ENCODE measurements around the gene WWOX.
"Not testable (repeated sequence)": the region's sequence is repeated elsewhere in the genome, so short reads cannot be mapped to it uniquely, and the experiment has no call there.

Gene WWOX

DNA sequence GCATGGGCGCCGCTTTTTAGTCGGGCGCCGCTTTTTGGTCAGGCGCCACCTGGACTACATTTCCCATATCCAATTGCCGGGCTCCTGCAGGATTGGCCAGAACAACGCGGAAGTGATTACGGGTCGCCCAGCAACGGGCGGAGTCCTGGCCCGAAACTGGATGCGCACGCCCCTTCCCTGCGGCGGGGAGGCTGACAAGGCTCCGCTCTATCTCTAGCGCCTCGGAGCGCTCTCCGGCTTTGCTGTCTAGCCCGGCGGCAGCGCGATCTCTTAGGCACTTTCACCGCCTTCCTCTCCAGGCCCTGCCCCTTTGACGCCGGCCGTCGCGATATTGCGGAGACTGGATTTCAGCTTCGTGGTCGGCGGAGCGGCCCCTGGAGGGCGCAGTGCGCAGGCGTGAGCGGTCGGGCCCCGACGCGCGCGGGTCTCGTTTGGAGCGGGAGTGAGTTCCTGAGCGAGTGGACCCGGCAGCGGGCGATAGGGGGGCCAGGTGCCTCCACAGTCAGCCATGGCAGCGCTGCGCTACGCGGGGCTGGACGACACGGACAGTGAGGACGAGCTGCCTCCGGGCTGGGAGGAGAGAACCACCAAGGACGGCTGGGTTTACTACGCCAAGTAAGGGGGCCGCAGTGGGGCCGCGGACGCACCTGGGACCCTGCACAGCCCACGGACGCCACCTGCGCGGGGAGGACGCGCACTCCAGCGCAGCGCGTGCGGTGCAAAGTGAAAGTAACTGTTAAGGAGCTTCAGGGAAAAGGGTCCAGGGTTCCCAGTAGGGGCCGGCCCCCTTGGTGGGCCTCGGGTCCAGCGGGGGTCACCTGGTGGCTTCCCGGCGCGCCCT, at the start of gene WWOX:
Gene WWOX, plus strand, starts transcription at position 384 of the 841 bp plus-strand sequence.
- DNase-seq: peak; percentile 98

DNA sequence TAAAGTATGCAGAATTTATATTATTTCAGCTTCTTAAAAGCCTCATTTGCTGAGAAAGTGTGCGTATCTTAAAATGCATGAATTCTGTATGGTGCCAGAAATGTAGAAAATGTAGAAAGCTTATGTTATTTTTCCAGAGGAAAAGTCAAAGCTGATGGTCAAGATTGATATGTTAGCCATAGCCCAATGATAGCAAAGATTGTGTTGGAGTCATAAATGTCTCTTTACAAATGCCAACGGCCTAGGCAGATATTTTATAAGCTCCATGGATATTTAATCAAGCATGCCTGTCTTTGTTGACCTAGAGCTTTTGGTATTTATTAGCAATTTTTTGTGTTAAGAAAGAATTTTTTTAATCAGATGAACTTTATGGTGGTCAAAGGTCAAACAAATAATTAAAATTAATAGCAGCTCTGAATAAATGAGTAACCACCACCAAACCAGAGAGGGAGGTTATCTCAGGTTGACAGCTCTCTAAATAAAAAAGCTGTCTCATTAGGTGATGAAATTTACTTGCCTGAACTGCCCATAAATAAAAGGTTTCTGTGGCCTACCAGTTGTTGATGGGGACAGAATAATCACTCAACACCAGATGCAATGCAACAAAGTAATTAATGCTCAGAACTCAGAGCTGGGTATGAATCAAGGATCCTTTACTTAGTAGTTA, 48.6 kb upstream of the WWOX start:
- no peak for DNase-seq

DNA sequence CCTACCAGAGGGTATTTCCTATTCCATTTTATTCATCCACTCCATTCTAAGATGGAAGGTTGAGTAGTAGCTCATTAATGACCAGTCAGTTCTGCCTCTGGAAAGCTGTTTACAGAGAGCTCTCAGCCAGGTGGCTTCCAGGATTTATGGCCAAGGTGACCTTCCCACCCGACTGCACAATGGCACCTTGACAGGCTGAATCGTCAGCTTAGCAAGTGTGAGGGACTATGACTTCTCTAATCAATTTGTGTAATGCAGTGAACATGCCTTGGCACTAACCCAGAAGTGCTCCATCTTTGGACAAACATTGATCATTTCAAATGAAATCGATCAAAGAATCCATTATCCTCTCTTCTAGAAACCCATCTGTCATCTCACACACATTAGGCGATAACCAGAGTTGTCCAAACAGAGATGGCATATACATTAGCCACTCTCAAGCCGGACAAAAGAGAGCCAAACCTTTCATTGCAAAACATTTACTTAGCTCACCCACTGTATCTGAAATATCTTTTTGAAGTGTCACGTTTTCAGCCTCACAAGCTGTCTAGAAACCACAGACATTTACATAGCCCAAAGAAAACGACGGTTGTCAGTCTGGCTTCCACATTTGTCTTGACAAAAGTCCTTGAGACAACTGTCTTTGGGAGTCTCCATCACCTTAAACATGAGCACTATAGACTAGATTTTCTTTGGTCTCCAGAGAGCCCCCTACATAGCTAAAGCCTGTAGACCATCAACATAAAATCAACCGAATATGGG, 41.5 kb upstream of the WWOX start:
- DNase-seq: no peak

DNA sequence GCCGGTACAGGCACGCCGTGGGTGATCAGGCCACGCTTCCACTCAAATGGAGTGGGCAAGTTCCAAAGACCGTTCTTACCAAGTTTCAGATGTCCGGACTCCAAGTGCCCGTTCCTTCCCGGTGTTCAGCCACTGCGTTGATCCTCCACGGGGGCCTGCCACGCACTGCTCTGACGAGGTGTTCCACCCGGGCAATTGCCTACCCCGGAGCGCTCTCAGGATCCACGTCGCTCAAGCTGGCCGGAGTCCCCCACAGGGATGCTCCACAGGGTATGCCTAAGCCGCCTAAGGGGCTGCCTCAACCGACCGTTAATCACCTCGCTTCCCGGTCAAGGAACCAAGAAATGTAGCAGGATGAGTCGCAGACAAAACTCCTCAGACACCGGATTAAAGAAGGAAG, 39.6 kb upstream of the WWOX start:
- not testable (repeated sequence) for DNase-seq

DNA sequence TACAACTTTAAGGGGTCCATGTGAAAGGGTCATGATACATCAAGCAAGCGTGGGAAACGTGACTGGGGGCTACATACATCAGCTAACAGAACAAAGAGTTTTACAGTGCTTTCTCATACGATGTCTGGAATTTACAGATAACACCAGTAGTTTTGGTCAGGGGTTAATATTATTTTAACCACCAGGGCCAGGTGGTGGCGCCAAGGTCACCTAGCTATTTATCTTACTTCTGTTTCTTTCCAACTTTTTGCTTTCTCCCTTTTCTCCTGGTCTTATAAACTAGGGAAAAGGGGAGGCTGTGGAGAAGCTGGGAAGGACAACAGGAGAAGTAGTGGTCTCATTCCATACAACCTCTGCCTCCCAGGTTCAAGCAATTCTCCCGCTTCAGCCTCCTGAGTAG, 39.2 kb upstream of the WWOX start:
- no peak for DNase-seq

DNA sequence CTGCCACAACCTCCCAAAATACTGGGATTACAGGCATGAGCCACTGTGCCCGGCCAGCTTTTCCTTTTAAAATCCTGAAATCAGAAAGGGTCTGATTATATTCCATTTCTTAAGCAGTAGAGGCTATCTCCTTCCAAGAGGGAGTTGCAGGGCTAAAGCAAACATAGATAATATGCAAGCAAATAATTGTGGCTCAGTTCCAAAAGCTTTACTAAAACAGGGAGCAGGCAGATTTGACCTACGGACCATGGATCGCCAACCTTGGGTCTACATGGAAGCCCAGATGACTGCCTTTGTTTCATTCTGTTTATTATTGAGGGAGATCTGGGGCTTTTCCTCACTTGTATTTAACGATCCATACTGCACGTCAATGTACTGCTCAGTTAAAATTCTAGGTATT, 38.6 kb upstream of the WWOX start:
- DNase-seq: no peak

DNA sequence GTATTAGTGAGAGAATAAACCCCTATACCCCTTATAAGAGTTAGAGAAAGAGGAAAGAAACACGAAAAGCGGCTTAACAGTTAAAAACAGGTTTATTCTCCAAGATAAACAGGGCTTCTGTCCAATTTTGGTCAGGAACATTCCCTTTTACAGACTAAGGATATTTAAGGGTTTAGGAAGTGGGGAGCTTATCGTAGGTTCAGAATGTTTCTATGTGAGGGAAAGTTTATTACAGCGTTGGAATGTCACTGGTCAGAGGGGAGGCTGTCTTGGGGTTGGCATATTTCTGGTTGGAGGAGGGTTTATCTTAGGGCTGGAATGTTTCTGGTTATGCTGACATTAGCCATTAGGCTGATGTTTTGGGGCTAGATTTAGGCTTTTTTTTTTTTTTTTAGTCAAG, 34.1 kb upstream of the WWOX start:
- no peak for DNase-seq

DNA sequence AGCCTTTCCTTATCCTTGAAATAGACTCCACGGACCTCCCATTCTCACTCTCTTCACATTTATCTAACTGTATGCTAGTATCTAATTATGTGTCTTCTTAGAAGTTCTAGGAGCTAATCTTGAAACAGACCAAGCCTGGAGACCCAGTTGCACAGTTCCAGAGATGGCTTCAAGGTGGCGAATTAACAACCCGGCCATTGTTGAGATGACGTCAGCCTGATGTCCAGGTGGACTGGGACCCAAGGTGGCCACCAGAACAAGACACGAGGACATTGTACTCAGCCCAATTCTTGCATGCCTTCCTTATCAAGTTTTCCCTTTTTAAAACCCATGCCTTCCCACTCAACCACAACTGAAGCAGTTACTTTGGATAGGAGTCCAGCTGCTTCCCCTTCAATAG, 29.5 kb upstream of the WWOX start:
- DNase-seq: no peak

DNA sequence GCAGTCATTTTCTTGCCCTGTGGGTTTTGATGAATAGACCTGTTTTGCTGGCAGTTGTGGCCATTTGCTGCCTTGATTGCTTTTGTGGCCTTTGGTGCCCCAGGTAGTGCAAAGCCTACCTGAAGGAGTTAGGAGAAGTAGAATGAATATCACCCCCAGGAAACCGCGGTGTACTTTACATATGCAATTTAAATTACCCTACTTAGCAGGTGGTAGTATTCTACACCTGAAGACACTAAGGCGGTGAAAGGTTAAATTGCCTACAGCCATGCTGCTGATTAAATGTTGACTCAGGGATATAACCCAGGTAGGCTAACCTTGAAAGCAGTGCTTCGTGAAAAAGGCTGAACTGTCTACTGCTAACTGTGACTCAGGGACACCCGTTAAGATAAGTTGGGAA, 27.2 kb upstream of the WWOX start:
- DNase-seq: no peak

DNA sequence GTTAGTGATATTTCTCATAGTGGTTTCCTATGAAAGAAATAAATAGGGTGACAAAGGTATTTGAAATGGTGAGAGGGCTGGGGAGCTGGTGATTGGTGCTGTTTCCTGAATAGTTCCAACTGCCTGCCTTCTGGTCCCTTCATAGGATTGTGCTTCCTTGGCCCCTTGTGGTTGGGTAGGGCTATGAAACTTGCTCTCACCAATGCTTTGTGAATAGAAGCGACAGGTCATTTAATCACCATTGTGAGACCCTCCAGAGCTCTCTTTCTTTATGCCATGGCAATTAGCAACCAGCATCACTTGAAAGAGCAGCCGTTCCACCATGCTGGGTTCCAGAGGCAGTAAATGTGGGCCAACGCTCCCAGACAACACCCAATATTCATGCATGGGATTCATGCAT, 23.7 kb upstream of the WWOX start:
- no peak for DNase-seq

DNA sequence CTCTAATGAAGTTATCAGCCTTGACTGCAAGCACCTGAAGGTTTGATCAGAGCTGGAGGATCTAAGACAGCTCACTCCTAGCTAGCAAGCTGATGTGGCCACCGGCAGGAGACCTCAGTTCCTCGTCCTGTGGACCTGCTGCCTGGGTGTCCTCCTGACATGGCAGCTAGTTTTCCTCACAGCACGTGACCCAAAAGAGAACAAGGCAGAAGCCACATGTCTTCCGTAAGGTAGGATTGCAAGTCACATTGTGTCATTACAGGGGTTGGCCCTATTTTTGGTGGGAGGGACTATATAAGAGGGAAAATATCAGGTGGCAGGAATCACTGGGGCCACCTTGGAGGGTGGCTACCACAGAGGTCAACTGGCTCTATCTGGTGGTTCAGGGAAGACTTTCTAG, 18.1 kb upstream of the WWOX start:
- DNase-seq: no peak

DNA sequence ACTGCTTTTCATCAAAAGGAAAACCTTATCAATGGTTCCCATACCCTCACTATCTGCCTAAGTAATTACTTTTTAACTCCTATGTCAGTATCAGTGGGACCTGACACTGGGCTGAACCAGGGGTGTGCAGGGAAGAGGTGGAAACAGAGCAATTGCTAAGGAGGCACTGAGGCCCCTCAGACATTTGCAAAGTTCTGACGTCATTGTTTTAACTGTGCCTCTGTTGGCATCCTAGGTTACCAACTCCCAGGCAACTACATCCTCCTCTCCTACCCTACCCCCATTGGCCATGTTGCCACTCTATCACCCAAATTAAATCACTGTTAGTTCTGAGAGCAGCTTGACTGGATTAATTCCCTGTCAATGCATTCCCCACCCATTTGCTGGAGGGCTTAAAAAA, 8.0 kb upstream of the WWOX start:
- DNase-seq: no peak

DNA sequence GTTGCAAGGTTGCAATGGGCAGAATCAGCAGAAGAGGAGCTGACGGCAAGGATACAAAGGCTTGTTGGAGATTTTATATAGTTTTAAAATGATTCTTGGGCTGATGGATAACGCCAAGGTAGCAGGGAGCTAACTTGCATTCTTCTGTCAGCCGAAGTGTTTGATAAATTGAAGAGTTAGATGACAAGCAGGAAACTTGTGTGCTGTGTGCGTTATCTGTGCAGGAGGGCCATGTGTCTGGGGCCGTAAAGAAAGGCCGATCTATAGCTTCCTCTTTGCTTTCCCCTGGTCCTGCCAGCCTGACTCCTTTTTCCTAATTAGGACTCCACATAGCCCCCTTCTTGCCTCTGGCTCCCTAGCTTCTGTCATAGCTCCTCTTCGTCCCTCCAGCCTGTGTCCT, 6.7 kb upstream of the WWOX start:
- peak; percentile 22 for DNase-seq

DNA sequence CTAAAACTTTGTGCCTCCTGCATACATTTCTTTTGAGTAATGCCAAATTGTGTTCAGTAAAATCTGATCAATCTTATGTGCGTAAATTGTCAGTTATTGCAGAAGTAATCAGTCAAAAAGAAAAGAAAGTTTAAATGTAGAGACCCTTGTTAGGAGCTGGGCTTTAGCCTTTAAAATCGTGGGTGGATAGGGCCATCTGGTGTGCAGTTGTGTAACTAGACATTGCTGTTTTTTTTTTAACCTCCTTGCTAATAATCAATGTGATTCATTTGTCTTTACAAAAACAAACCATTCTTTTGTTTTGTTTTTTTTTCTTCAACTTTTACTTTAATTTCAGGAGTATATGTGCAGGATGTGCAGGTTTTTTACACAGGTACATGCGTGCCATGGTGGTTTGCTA, 5.3 kb upstream of the WWOX start:
- peak; percentile 14 for DNase-seq

DNA sequence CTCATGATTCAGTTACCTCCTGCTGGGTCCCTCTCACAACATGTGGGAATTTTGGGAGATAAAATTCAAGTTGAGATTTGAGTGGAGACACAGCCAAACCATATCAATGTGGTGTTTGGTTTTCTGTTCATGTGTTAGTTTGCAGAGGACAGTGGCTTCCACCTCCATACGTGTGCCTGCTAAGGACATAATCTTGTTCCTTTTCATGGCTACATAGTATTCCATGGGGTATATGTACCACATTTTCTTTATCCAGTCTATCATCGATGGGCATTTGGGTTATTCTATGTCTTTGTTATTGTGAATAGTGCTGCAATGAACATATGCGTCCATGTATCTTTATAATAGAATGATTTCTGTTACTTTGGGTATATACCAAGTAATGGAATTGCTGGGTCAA, 4.5 kb upstream of the WWOX start:
- DNase-seq: no peak

DNA sequence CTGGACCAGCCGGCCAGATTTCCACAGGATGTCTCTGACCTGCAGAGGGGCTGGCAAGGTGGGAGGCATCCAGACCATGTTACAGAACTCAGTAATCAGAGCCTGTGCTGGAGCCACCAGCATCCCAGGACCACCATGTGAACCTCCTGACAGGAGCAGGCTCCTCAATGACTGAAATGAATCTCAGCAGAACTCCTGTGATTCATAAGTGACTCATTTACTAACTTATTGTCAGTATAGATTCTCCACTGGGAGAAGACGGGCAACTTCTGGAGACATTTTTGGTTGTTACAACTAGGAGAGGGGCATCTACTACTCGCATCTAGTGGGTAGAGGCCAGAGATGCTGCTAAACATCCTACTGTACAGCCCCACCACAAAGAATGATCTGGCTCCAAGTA, 3.1 kb upstream of the WWOX start:
- no peak for DNase-seq

DNA sequence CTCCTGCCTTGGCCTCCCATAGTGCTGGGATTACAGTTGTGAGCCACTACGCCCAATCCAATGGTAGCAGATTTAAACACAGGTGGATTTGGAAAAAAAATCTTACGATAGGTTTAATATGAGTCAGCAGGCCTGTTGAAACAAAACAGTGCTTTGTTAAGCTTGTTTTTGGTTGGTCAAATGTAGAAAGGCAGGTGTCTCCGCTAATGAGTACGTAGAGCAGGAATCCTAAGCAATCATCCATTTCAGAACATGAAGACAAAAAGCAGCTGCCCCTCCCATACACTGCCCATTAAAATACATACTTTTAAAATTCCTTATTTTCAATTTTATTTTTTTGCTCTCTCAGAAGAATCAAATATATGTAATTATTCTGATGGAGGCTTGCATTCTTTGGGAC, 1.9 kb upstream of the WWOX start:
- no peak for DNase-seq

DNA sequence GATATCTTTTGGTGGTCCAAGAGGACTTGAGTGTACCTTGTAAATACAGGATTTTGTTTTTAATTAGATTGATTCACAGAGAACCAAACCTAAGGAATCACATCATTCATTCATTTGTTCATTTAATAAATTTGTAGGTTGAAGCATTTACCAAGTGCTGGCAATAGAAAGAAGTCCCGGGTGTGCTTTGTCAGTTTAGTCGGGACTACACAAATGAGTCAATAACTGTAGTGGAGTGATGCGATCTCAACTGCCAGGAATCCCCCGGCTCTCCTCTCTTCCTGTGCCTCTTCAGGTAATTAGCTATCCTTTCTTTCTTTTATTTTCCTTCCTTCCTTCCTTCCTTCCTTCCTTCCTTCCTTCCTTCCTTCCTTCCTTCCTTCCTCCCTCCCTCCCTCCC, 1.4 kb upstream of the WWOX start:
- no peak for DNase-seq

DNA sequence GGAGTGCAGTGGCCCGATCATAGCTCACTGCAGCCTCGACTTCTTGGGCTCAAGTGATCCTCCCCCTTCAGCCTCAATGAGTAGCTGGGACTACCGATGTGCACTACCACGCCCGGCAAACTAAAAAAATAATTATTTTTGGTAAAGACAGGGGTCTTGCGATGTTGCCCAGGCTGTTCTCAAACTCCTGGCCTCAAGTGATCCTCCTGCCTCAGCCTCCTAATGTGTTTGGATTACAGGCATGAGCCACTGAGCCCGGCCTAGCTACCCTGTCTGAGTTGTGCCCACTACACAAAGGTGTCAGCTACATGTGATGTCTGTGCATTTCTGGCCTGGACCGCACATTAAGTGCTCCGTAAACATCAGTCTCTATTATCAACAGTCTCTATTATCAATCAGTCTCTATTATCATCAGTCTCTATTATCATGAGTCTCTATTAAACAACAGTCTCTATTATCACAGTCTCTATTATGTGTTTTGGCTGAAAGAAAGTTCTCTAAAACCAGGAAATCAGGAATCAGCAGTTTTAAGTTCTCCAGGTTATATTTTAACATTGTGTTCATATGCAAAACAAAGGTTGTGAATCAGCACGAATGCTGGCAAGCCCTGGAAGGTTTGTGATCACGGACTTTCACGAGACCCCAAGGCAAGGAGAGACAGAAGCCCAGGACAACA, 721 bp upstream of the WWOX start:
- no peak for DNase-seq

DNA sequence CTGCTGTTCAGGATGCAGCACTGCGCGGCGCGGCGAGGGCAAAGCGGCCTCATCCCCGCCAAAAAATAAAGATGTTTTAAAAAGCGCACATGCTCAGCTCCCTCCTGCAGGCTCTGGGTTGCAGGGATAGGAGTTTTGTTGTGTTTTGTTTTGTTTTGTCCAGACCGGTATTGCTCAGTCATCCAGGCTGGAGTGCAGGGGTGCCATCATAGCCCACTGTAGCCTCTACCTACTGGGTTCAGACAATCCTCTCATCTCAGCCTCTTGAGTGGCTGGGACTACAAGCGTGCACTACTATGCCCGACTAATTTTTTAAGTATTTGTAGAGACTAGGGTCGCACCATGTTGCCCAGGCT, 636 bp downstream of the WWOX start:
- DNase-seq: no peak

DNA sequence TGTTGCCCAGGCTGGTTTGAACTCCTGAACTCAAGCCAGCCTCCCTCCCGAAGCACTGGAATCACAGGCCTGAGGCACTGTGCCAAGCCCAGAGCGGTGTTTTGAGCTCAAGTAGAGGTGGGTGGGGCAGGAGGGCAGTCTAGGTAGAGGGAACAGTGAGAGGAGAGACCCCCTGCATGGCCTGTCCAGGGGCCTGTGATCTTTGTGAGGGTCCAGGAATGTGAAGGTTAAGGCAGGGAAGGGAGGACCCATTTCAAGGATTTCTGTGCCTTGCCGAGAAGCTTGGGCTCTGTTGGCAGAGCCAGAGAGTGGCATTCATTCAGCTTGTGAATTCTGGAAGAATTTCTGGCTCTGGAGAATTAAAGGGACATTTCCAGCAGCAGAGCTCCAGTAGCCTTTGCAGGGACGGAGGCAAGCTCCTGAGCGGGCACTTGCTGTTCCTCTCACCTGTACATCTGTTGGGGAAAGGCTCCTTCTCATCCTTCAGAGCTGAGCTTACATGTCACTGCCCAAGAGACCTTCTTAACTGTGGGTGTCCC, 2.7 kb downstream of the WWOX start:
- no peak for DNase-seq

DNA sequence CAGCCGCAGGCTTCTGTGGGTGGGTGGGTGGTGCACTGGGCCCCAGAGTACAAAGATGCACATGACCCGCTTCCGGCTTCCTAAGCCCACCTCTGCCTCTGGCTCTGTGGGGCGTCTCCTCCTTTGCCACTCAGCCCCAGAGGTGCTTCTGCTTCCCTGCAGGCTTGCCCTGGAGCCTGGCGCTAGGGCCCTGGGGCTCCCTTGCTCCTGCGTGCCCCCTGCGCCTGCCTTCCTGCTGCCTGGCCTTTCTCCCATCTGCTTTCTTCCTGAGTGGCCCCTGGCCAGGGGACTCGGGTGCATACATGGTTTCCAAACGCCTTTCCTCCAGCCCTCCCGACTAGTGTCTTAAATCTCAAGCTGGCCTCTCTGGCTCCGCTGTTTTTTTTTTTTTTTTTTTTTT, 3.4 kb downstream of the WWOX start:
- no peak for DNase-seq

DNA sequence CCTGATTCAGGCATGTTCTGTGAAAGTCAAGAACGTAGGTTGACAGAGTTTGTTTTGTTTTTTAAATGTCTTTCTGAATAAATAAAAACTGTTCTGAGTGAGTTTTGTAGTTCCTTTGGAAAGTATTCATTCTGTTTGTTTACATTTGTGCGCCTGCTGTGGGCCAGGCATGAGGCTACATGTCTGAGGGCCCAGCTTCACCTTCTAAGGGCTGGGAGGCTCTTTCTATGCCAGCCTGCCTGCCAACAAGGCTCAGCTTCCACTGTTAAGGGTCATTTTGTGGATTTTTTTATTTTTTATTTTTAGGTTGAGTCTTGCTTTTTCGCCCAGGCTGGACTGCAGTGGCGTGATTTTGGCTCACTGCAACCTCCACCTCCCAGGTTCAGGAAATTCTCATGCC, 6.1 kb downstream of the WWOX start:
- no peak for DNase-seq
